ENCODE measurements around the gene MASP2. TPM values are rescaled to one million over a fixed set of nuclear protein-coding genes. Genes with fewer than 3 reads are reported as not detected.
"Not testable (repeated sequence)": the region's sequence is repeated elsewhere in the genome, so short reads cannot be mapped to it uniquely, and the experiment has no call there.

Gene MASP2
- polyA plus RNA-seq, 3 donors: 3.9 to 12.3 (median 9.7) TPM

- not testable (repeated sequence) for DNase-seq
Observed at GRCh38 chr1:10992004-10992403, 55.0 kb downstream of the MASP2 start.

DNA sequence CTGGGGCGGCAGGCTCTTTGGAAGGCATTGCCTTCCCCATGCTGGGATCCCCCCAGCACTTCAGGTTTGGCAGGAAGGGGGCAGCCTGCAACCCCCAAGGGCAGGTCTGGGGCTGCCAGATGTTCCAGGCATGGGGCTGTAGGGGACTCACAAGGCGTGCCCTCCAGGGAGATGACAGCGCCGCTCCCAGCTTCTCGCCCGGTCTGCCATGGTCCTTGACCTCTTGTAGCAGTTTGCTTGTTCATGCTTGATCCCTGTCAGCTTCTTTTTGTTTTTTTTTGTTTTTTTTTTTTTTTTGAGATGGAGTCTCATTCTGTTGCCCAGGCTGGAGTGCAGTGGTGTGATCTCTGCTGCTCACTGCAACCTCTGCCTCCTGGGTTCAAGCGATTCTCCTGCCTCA, 56.2 kb downstream of the MASP2 start:
- no peak for DNase-seq

- DNase-seq: not testable (repeated sequence)
Observed at GRCh38 chr1:10989920-10990516, 57.0 kb downstream of the MASP2 start.

DNA sequence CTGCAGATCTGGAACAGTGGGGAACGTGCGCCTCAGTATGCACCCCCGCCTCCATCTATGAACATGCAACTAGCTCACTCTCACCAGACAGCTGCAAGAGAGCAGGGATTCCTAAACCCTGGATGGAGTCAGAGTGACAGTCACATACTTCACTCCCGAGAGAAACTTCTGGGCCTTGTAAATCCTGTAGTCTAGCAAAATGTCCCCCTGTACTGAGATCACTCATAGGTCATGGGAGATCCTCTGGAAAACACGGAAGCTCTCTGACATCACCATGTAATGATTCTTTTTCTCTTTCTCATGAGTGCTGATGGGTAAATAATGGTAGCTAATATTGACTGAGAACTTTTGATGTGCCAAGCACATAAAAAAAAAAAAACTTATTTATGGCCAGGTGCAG, 57.9 kb downstream of the MASP2 start:
- DNase-seq: no peak

DNA sequence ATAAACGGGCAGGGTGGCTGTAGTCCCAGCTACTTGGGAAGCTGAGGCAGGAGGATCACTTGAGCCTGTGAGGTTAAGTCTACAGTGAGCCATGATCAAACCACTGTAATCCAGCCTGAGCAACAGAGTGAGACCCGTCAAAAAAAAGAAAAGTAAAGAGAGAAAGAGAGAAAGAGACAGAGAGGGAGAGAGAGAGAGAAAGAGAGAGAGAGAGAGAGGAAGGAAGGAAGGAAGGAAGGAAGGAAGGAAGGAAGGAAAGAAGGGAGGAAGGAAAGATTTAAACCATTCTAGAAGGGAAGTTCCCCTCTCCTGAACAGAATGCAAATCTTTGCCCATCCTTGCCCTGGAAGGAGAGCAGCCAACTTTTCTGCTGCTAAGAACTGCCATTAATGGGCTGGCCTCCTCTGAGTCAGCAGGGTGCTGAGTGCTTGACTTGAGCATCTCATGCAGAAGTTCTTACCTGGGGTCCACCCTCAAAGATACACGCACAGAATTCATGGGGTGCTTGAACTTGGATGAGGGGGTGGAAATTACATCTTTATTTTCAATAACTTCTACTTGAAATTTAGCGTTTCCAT, 59.1 kb downstream of the MASP2 start:
- no peak for DNase-seq

DNA sequence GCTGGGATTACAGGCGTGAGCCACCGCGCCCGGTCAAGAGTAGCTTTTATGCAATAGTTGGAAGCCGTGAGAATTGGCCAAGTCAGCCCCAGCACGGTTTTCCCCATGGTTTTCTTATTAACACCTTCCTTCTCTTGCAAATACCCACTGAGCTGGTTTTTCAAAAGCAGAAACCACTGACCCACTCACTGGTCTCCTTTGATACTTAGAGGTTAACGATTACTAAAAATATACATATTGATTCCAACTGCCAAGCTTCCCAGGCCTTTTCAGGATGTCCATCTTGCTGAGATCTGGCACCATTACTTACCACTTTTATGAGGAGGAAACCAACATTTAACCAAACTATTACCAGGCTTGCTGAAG, 60.5 kb downstream of the MASP2 start:
- DNase-seq: no peak

- no peak for DNase-seq
Observed at GRCh38 chr1:10980841-10981727, 66.0 kb downstream of the MASP2 start.

GRCh38 chr1:10980094-10980577, 66.9 kb downstream of the MASP2 start:
- DNase-seq: peak; percentile 42

- no peak for DNase-seq
Observed at GRCh38 chr1:10979483-10979920, 67.5 kb downstream of the MASP2 start.

GRCh38 chr1:10978719-10979118, 68.3 kb downstream of the MASP2 start:
- DNase-seq: no peak

Other genes starting within 250 kb of the MASP2 start
- gene TARDBP, start 34.6 kb downstream of the MASP2 start, polyA plus RNA-seq (ENCODE audit: insufficient read length in 3 of 3): 100 to 1,000 TPM; 295 to 340 (median 320) TPM
- 10 to 100 TPM; 41.4 to 54.2 (median 49.7) TPM for gene SRM, start 12.8 kb upstream of the MASP2 start, polyA plus RNA-seq (ENCODE audit: insufficient read length in 3 of 3)
- gene EXOSC10, start 52.6 kb upstream of the MASP2 start, polyA plus RNA-seq (ENCODE audit: insufficient read length in 3 of 3): 100 to 1,000 TPM in 2 of 3 donors, 10 to 100 TPM in 1; 75.9 to 106 (median 102) TPM
- under 1 TPM in 2 of 3 donors, not detected in 1; 0.10 to 0.12 TPM for gene ANGPTL7, start 142.1 kb upstream of the MASP2 start, polyA plus RNA-seq (ENCODE audit: insufficient read length in 3 of 3)
- gene MTOR, start 215.3 kb upstream of the MASP2 start, polyA plus RNA-seq (ENCODE audit: insufficient read length in 3 of 3): 10 to 100 TPM; 40.8 to 47.4 (median 47.4) TPM
- 10 to 100 TPM; 14.3 to 18.9 (median 17.3) TPM for gene UBIAD1, start 226.0 kb upstream of the MASP2 start, polyA plus RNA-seq (ENCODE audit: insufficient read length in 3 of 3)

Measured in renal pelvis (tissue), 4 donors.